HG03521 (cell line): ENCODE measurements around the gene CSNK1A1.
"Not testable (repeated sequence)": the region's sequence is repeated elsewhere in the genome, so short reads cannot be mapped to it uniquely, and the experiment has no call there.

Experiments
- ATAC-seq: cut with Tn5 transposase; IDR thresholded peaks from one replicate; pipeline ENCODE4 v1.9.1; 2021; ENCODE audit warnings: mild to moderate bottlenecking, moderate library complexity; ENCODE audit not compliant: unreplicated experiment

Gene CSNK1A1

DNA sequence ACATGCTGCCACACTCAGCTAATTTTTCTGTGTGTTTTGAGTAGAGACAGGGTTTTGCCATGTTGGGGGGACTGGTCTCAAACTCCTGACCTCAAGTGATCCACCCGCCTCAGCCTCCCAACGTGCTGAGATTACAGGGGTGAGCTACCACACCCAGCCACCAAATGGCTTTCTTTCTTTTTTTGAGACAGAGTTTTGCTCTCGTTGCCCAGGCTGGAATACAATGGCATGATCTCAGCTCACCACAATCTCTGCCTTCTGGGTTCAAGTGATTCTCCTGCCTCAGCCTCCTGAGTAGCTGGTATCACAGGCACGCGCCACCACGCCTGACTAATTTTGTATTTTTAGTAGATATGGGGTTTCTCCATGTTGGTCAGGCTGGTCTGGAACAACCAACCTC lies 15.5 kb downstream of the CSNK1A1 start:
- ATAC-seq: not testable (repeated sequence)

DNA sequence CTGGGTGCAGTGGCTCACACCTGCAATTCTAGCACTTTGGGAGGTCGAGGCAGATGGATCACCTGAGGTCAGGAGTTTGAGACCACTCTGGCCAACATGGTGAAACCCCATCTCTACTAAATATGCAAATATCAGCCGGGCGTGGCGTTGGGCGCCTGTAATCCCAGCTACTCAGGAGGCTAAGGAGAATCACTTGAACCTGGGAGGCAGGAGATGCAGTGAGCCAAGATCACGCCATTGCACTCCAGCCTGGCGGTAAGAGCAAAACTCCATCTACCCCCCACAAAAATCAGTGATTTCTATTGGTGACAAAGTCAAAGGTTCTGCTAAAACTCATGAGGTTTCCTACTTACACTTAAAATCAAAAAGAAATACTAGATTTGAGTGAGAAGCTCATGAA lies 18.8 kb downstream of the CSNK1A1 start:
- no peak for ATAC-seq

DNA sequence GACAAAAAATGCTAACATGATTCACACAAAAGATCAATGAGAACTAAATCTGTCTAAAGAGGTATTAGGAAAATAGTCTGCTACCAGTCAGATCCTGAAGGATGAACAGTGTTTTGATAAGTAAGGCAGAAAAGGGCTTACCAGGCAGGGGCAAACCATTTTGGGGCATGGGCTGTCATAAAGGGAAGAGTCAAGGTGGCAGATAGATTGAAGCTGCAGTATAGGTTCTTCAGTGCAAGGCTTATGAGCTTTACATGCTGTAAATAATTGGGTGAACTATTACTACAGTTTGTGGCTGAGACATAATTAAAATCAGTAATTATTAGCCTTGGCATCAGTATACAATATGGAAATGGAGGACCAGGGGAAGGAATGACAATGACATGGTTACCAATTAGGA lies 21.8 kb downstream of the CSNK1A1 start:
- no peak for ATAC-seq

DNA sequence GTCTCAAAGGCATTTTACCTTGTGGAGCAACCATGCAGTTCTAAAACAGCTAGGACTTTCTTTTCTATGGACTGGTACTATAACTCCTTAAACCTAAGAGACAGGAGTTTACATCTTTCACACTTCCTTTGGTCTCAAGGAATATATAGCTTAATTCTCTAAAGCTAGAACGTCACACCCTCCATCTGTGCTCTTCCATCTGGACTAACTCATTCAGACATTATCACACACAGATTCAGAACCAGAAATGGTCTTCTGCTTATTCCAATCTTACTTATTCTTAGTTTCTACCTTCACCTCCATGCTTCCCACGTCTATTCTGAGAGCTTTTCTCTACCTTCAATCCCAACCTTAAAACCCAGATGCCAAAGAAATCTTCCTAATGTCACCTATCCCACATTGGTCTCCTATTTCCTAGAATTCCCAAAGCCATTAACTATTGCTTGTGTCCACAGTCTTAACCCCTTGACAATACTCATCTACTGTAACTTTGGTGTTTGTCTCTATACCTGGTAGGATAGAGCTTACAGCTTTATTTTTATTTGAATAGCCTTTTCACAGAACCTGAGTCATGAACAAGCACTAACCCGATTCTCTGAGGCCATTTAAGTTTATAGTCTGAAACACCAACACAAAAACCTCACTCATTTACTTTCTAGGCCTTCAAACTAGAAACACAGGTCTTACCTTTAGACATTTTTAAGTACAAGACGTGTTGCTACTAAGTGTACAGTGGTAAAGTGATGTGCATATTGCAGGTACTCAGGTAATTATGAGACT lies 22.8 kb downstream of the CSNK1A1 start:
- ATAC-seq: no peak

DNA sequence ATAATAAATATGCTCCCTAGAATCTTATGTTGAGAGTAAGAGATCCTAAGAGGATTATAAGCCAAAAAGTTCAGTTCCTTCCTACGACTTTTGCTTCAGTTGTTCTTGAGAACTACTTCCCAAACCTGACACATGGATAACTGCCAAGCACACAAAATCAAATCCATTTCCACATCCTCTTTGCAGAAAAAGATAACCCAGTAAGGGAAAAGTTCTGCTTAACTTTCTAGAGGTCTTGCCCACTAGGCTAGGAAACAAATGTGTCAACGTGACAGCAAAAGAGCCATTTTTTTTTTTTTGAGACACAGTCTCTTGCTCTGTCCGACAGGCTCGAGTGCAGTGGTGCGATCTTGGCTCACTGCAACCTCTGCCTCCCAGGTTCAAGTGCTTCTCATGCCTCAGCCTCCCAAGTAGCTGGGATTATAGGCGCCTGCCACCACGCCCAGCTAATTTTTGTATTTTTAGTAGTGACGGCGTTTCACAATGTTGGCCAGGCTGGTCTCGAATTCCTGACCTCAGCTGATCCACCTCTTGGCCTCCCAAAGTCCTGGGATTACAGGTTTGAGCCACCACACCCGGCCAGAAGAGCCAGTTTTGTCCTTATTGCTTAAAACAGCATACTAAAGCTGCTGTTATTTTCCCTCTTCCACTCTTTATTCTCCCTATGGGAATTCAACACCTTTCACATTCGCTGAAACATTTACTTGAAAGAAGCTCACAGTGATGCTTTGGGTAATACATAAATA lies 24.2 kb downstream of the CSNK1A1 start:
- ATAC-seq: no peak

DNA sequence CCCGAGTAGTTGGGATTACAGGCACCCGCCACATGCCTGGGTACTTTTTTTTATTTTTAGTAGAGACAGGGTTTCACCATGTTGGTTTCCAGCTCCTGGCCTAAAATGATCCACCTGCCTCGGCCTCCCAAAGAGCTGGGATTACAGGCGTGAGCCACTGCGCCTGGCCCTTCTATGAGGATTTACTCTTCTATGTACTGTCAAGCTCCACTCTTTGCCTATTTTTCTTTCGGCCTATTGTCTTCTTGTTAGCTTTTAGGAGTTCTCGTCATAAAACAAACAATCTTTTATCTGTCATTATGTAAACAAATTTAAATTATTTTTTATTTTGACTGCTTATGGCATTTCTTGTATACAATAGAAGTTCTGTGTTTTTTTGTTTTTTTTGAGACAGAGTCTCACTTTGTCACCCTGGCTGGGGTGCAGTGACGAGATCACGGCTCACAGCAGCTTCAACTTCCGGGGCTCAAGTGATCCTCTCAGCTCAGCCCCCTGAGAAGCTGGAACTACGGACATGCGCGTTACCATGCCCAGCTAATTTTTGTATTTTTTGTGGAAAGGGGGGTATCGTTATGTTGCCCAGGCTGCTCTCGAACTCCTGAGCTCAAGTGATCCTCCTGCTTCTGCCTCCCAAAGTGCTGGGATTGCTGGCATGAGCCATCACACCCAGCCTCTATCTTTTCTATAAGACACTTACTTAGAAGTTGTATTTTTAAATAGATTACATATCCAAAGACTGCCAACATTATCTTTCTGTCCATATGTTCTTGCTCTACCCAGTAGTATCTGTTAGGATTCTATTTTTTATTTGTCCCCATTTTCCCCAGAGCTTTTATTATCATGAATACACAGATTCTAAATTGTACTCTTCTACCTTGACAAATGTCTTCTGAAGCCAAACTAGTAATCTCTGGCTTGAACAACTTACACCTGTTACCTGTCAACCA lies 29.2 kb downstream of the CSNK1A1 start:
- ATAC-seq: no peak

DNA sequence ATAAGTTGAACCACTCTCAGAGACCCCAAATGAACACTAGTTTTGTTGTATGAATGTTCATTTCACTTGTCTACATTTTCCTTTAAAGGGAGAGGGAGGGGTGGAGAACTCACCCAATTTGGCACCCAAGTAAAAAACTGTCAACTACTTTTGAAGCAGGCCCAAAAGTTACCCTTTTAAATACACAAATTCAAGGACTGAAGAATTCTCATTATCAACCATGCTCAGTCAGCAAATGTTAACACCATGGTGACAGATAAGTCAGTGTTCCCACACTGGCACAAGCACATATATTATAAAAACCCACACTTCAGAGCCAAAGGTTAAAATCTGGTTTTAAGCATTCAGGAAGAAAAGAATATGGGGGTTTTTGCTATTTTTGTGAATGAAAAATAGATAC lies 31.6 kb downstream of the CSNK1A1 start:
- no peak for ATAC-seq

DNA sequence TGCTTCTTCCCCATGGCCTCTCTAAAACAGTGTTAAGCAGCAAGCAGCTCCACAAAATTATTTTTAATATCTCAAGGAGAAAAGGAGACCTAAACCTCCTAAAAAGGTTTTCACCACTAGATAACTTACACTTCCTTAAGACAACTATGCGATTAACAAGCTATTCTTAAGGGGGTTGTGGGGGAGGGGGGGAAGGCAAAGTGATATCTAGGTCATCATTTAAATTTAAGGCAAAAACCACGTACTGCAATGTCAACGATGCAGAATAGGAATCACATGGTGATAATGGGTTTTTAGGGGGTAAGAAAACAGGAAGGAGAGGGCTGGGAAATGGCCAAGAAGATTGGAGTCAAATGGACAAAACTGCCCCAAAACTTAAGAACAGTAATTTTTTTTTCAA lies 32.6 kb downstream of the CSNK1A1 start:
- no peak for ATAC-seq

DNA sequence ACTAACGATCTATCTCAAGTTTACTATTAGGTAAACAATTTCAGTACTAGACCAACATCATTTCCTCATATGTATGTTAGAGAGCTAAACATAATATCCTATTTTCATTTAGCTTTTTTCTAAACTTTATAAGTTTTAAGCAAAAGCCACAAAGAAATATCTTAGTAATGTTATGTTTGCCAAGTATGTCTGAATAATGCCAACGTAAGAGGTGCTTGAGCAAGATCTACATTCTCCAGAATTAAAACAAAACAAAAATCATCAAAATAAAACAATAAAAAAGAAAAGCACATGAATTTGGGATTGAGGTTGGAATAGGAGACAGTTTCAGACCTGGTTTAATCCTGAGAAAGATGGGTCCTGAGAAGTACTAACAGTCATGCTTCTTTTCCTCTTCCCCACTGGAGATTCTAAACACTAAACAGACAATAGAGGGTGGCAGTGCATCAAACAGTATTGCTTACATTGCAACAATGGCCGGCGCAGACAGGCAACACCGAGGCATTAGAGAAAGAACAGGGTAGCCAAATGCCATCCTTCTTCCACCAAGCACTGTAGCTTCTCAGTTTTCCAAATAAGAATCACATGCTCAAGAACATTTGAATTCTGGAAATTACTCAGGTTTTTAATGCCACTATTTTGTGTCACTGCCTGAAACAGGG lies 33.6 kb downstream of the CSNK1A1 start:
- ATAC-seq: no peak

DNA sequence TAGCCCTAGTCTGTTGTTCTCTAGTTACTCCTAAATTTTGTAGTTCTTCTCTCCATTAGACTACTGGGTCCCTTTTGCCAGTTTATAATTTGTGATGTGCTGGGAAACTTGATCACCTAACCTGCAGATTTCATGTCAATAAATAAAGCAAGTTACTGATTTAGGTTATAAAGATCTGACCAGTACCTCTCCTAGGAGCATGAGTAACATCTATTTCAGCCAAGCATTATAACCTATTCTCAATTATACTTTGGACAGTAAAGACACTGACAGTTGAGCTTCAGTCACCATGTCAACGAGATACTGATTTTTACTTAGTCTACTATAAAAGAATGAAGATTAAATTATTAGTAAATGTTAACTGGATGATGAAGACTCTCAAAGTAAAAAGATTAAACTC lies 36.7 kb downstream of the CSNK1A1 start:
- ATAC-seq: no peak

DNA sequence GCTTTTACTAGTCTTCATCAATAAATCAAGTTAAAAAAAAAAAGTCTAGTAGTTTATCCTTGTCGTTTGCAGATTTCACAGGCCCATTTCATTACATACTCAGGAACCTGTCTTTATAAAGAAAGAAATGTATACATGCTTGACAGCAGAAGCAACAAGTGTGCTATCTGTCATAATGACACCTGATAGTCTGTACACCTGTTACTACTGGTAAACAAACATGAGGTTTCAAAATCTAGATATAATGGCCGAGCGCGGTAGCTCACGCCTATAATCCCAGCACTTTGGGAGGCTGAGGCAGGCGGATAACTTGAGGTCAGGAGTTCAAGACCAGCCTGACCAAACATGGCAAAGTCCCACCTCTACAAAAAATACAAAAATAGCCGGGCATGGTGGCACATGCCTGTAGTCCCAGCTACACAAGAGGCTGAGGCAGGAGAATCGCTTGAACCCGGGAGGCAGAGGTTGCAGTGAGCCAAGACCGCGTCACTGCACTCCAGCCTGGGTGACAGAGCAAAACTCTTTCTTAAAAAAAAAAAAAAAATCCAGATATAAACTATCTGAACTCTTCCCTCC lies 37.8 kb downstream of the CSNK1A1 start:
- ATAC-seq: not testable (repeated sequence)

DNA sequence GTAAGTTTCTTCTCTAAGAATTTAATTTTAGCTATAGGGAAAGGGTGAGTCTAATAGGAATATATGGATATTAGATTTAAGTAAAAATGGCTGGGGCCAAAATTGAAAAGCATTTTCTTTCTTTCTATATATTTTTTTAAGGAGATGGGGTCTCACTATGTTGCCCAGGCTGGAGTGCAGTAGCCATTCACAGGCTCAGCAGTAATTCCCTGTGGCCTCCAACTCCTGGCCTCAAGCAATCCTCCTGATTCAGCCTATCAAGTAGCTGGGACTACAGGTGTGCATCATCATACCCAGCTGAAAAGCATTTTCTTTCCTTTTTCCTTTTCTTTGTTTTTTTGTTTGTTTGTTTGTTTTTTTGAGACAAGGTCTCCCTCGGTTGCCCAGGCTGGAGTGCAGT lies 41.1 kb downstream of the CSNK1A1 start:
- no peak for ATAC-seq

DNA sequence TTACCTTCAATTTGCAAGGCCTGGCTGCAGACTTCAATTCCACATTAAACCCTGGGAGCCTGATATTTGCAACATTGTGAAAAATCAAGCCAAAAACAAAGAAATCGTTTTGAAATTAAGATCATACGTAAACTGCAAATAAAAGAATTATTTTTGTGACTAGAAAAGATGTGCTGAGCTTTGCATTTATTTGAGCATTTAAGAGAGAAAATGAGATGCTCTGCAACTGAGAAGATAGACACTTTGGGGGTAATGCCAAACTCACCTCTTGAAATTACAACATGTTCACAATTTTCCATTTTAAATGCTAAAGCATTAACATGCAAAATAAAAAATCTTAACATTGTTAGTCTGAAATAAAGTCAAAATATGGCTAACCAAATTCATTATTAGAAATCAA lies 46.6 kb downstream of the CSNK1A1 start:
- ATAC-seq: no peak

DNA sequence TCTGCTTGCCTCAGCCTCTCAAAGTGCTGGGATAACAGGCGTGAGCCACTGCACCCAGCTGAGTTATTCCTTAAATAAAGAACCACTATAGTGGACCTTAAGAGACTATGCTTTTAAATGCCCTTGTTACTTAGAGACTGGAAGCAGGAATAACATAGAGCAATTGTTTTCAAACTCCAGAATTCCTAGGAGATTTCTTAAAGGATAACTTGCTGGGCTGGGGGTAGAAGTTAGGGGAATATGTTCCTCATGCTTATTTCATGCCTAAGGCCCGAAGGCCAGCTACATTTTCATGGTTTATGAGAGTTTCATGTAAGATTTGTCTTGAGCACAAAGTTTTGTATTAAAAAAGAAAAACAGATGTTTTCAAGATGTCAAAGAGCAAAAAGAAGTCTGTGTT lies 48.2 kb downstream of the CSNK1A1 start:
- no peak for ATAC-seq

DNA sequence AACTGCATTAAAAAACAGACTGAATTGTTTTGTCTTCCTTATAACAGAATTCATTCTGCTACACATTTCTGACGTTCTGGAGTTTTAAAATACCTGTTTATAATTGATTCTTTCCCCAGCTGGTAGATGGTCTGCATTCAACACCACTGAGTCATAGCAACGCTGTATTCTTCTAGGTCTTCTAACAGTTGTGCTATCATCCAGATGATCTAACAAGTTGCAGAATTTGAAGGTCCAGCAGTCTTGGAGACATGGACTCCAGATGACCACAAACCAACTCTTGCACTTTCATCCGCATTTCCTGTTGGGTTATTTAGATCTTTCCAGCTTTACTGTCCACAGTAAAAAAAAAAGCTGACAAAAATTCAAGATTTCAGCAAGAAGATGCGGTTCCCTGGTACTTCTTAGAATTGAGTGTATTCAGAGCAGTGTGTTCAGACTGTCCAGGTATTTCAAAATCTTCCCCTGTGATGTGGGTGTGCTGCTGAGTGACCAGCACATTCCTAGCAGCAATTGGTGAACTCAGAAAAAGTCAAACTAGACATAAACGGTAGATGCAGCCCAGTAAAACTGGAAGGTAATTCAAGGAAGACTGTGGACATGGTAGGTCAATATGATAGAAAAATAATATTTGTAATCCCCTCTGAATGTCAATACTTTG lies 50.2 kb downstream of the CSNK1A1 start:
- ATAC-seq: no peak

DNA sequence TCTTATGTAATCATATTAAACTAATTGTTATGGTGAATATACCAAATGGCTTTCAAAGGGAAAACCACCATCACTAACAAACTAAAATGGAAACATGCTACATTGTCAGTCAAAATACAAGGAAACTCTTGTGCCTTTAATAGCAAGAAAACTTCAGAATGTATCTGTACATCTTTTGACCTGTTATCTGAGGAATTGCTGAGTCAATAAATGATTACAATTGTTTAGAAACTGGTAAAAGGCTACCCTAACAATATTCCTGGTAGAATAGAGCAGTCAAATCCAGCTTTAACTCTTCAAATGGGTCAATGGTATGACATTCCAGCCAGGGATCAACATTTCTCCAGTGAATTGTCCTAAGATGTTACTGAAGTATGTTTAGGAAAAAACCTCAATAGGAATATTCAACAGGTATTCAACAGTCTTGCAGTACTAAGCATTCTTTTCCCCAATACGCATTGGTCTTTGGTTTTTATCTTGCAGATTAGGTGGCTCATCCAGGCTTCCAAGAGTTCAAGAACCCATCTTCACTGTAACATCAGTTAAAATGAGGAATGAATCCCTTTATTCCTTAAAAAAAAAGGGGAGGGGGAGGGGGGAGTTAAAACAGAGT lies 52.4 kb downstream of the CSNK1A1 start:
- ATAC-seq: no peak

DNA sequence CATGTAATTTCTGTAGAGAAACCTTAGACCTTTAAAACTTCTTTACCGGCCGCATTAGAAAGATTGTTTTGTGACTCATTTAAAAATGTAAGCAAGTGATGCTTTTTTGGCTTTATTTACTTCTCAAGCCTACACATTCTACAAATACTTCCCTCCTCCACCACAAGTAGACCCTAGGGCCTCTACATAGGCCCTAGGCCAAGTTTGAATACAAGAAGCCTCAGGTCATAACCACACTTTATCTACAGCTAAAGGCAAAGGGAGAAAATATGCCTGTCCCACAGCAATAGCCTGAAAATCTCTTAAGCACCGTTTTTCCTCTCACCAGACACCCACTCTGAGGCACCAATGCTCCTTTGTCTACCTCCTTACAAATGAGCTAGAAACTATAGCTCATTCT lies 53.9 kb downstream of the CSNK1A1 start:
- ATAC-seq: no peak

DNA sequence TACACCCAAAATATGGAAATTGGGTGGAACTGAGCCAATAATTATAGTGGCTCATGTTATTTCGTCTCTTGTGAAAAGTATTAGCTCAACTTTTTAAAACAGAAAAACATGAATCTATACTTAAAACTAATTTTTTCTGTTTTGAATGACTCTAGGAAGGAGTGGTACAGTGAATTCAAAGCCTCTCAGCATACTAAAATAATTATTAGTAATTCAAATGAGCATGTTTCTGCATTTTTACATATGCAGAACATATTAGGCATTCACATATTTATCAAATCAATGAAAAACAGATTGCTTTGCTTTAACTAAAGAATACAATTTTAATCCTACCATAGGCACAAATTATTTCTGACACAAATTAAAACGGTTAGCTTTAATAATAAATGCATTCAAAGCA lies 54.3 kb downstream of the CSNK1A1 start:
- ATAC-seq: no peak

DNA sequence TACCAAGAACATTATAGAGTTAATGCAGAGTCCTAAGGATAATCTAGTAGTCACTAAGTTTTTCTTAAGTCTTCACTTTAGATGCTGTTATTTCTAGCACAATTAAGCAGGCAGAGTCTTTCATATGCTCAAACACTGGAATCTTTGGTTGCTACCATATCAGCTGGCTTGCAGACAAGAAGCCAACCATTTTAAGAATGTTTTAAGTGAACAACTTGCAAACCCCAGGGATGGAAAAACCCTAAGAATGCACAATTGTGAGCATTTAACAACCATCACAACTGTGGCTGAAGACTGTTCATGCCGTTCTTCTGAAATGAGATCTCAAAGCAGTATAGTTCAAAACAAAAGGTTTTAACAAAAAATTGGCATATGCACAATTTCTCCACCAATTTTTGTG lies 55.1 kb downstream of the CSNK1A1 start:
- ATAC-seq: no peak

DNA sequence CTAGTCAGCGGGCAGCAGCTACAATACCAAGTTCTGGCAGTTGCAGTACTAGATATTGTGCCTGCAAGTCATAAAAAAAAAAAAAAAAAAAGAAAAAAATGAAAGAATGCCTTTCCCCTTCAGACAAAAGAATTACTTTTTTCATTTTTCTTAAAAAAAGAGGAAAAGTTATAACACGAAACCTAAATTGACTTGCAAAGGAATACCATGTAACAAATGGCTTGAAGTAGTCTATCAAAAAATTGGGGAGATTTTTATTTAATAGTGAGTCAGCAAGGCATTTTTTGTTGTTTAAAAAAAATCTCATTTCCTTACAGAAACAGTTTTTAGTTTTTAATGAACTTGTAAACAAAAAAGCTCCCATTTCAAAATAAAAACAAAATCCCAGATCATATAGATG lies 55.6 kb downstream of the CSNK1A1 start:
- ATAC-seq: no peak
